Measurements from ENCODE around the gene SCN1A. TPM values are rescaled to one million over a fixed set of nuclear protein-coding genes. Genes with fewer than 3 reads are reported as not detected.
A peak's percentile ranks its signal among the peaks of the same experiment; 100 is the strongest.

SCN1A gene
- total and polyA plus RNA-seq, 4 donors, result 34.9 to 119 (median 60.1) TPM

GRCh38 chr2:166138144-166138543 lies 10.3 kb upstream of the SCN1A start:
- H3K9me3 ChIP-seq (ENCODE audit: control insufficient read depth, insufficient read depth, low read length), result no peaks in the 10 kb centered on the region
- H3K27ac ChIP-seq (ENCODE audit: low read depth, low read length), result no peak overlapping the region
- H3K4me3 ChIP-seq (ENCODE audit: low read depth, low read length), result no peak overlapping the region
- no peaks in the 10 kb centered on the region for H3K36me3 ChIP-seq (ENCODE audit: control insufficient read depth, insufficient read depth, low read length)
- 86% methylated on average over 2 of the region's 2 CpGs for WGBS (ENCODE audit: insufficient coverage)
- no peaks in the 10 kb centered on the region for H3K27me3 ChIP-seq (ENCODE audit: control insufficient read depth, insufficient read depth, low read length)
- no peaks in the 10 kb centered on the region for H3K4me1 ChIP-seq (ENCODE audit: control insufficient read depth, insufficient read depth, low read length)
- DNase-seq (ENCODE audit: low read depth in 4 of 6, low spot score in 6 of 6), result no peak

- no peak for DNase-seq (ENCODE audit: low read depth in 4 of 6, low spot score in 6 of 6)
- no peaks in the 10 kb centered on the region for H3K27me3 ChIP-seq (ENCODE audit: control insufficient read depth, insufficient read depth, low read length)
- WGBS (ENCODE audit: insufficient coverage), result 100% methylated on average over 1 of the region's 2 CpGs
- no peaks in the 10 kb centered on the region for H3K36me3 ChIP-seq (ENCODE audit: control insufficient read depth, insufficient read depth, low read length)
- H3K9me3 ChIP-seq (ENCODE audit: control insufficient read depth, insufficient read depth, low read length), result no peaks in the 10 kb centered on the region
- H3K4me3 ChIP-seq (ENCODE audit: low read depth, low read length), result no peak overlapping the region
- no peak overlapping the region for H3K27ac ChIP-seq (ENCODE audit: low read depth, low read length)
- H3K4me1 ChIP-seq (ENCODE audit: control insufficient read depth, insufficient read depth, low read length), result no peaks in the 10 kb centered on the region
These were observed 9.5 kb upstream of the SCN1A start for GRCh38 chr2:166137331-166137730.

GRCh38 chr2:166135849-166136258 lies 8.0 kb upstream of the SCN1A start:
- no peak overlapping the region for H3K27ac ChIP-seq (ENCODE audit: low read depth, low read length)
- no peaks in the 10 kb centered on the region for H3K9me3 ChIP-seq (ENCODE audit: control insufficient read depth, insufficient read depth, low read length)
- DNase-seq (ENCODE audit: low read depth in 4 of 6, low spot score in 6 of 6), result no peak
- H3K4me3 ChIP-seq (ENCODE audit: low read depth, low read length), result no peak overlapping the region
- no CpG with 5 or more reads among the region's 2 CpGs for WGBS (ENCODE audit: insufficient coverage)
- no peaks in the 10 kb centered on the region for H3K4me1 ChIP-seq (ENCODE audit: control insufficient read depth, insufficient read depth, low read length)
- no peaks in the 10 kb centered on the region for H3K36me3 ChIP-seq (ENCODE audit: control insufficient read depth, insufficient read depth, low read length)
- H3K27me3 ChIP-seq (ENCODE audit: control insufficient read depth, insufficient read depth, low read length), result no peaks in the 10 kb centered on the region

- DNase-seq (ENCODE audit: low read depth in 4 of 6, low spot score in 6 of 6), result no peak
- H3K4me1 ChIP-seq (ENCODE audit: control insufficient read depth, insufficient read depth, low read length), result no peaks in the 10 kb centered on the region
- WGBS (ENCODE audit: insufficient coverage), result no CpG with 5 or more reads among the region's 6 CpGs
These were observed 7.5 kb upstream of the SCN1A start for GRCh38 chr2:166135152-166135848.

GRCh38 chr2:166134252-166135151 lies 6.7 kb upstream of the SCN1A start:
- H3K27ac ChIP-seq (ENCODE audit: low read depth, low read length), result no peak overlapping the region
- no peak for DNase-seq (ENCODE audit: low read depth in 4 of 6, low spot score in 6 of 6)
- H3K36me3 ChIP-seq (ENCODE audit: control insufficient read depth, insufficient read depth, low read length), result no peaks in the 10 kb centered on the region
- no peaks in the 10 kb centered on the region for H3K27me3 ChIP-seq (ENCODE audit: control insufficient read depth, insufficient read depth, low read length)
- H3K4me3 ChIP-seq (ENCODE audit: low read depth, low read length), result no peak overlapping the region
- WGBS (ENCODE audit: insufficient coverage), result no CpG with 5 or more reads among the region's 3 CpGs
- no peaks in the 10 kb centered on the region for H3K4me1 ChIP-seq (ENCODE audit: control insufficient read depth, insufficient read depth, low read length)
- H3K9me3 ChIP-seq (ENCODE audit: control insufficient read depth, insufficient read depth, low read length), result no peaks in the 10 kb centered on the region

More at GRCh38 chr2:166135152-166135848, 7.5 kb upstream of the SCN1A start:
- no peaks in the 10 kb centered on the region for H3K27me3 ChIP-seq (ENCODE audit: control insufficient read depth, insufficient read depth, low read length)
- H3K4me3 ChIP-seq (ENCODE audit: low read depth, low read length), result no peak overlapping the region
- no peaks in the 10 kb centered on the region for H3K9me3 ChIP-seq (ENCODE audit: control insufficient read depth, insufficient read depth, low read length)
- no peaks in the 10 kb centered on the region for H3K36me3 ChIP-seq (ENCODE audit: control insufficient read depth, insufficient read depth, low read length)
- H3K27ac ChIP-seq (ENCODE audit: low read depth, low read length), result no peak overlapping the region

- Histone ChIP-seq H3K27me3 (ENCODE audit: control insufficient read depth, insufficient read depth, low read length) (no peaks in the 10 kb centered on the region), H3K27ac (ENCODE audit: low read depth, low read length) (no peak overlapping the region), H3K36me3 (ENCODE audit: control insufficient read depth, insufficient read depth, low read length) (no peaks in the 10 kb centered on the region), H3K9me3 (ENCODE audit: control insufficient read depth, insufficient read depth, low read length) (no peaks in the 10 kb centered on the region), H3K4me3 (ENCODE audit: low read depth, low read length) (no peak overlapping the region), H3K4me1 (ENCODE audit: control insufficient read depth, insufficient read depth, low read length) (no peaks in the 10 kb centered on the region)
- 100% methylated on average over 1 of the region's 7 CpGs for WGBS (ENCODE audit: insufficient coverage)
- DNase-seq (ENCODE audit: low read depth in 4 of 6, low spot score in 6 of 6), result no peak
These were observed 5.8 kb upstream of the SCN1A start for GRCh38 chr2:166133653-166134052.

GRCh38 chr2:166128156-166128505 lies 311 bp upstream of the SCN1A start:
- Histone ChIP-seq H3K36me3 (ENCODE audit: control insufficient read depth, insufficient read depth, low read length) (no peaks in the 10 kb centered on the region), H3K4me3 (ENCODE audit: low read depth, low read length) (no peak overlapping the region), H3K27me3 (ENCODE audit: control insufficient read depth, insufficient read depth, low read length) (no peaks in the 10 kb centered on the region), H3K9me3 (ENCODE audit: control insufficient read depth, insufficient read depth, low read length) (no peaks in the 10 kb centered on the region), H3K27ac (ENCODE audit: low read depth, low read length) (no peak overlapping the region), H3K4me1 (ENCODE audit: control insufficient read depth, insufficient read depth, low read length) (peaks cover 7% of the 10 kb centered on the region)
- no peak for DNase-seq (ENCODE audit: low read depth in 4 of 6, low spot score in 6 of 6)

- peak in 3 of 6 donors; percentile 14 to 71 (median 20) for DNase-seq (ENCODE audit: low read depth in 4 of 6, low spot score in 6 of 6)
- H3K27me3 ChIP-seq (ENCODE audit: control insufficient read depth, insufficient read depth, low read length), result no peaks in the 10 kb centered on the region
- H3K9me3 ChIP-seq (ENCODE audit: control insufficient read depth, insufficient read depth, low read length), result no peaks in the 10 kb centered on the region
- no peaks in the 10 kb centered on the region for H3K36me3 ChIP-seq (ENCODE audit: control insufficient read depth, insufficient read depth, low read length)
- peak overlapping the region; percentile 34 for H3K27ac ChIP-seq (ENCODE audit: low read depth, low read length)
- peaks cover 7% of the 10 kb centered on the region for H3K4me1 ChIP-seq (ENCODE audit: control insufficient read depth, insufficient read depth, low read length)
- WGBS (ENCODE audit: insufficient coverage), result 33% methylated on average over 3 of the region's 6 CpGs
- peak overlapping the region; percentile 51 for H3K4me3 ChIP-seq (ENCODE audit: low read depth, low read length)
These were observed 1.7 kb downstream of the SCN1A start for GRCh38 chr2:166126007-166126639.

GRCh38 chr2:166125557-166125956 lies 2.3 kb downstream of the SCN1A start:
- H3K27ac ChIP-seq (ENCODE audit: low read depth, low read length), result peak overlapping the region; percentile 34
- WGBS (ENCODE audit: insufficient coverage), result 0% methylated on average over 1 of the region's 2 CpGs
- H3K4me3 ChIP-seq (ENCODE audit: low read depth, low read length), result peak overlapping the region; percentile 51
- peaks cover 7% of the 10 kb centered on the region for H3K4me1 ChIP-seq (ENCODE audit: control insufficient read depth, insufficient read depth, low read length)
- H3K36me3 ChIP-seq (ENCODE audit: control insufficient read depth, insufficient read depth, low read length), result no peaks in the 10 kb centered on the region
- no peaks in the 10 kb centered on the region for H3K27me3 ChIP-seq (ENCODE audit: control insufficient read depth, insufficient read depth, low read length)
- no peaks in the 10 kb centered on the region for H3K9me3 ChIP-seq (ENCODE audit: control insufficient read depth, insufficient read depth, low read length)
- peak in 4 of 6 donors; percentile 4 to 73 (median 18) for DNase-seq (ENCODE audit: low read depth in 4 of 6, low spot score in 6 of 6)
